Measurements from ENCODE around the gene CREB3L4. TPM values are rescaled to one million over a fixed set of nuclear protein-coding genes. Genes with fewer than 3 reads are reported as not detected.

Gene CREB3L4
- total RNA-seq, 2 experiments from 2014 or later, result 8.3 to 8.8 TPM

GRCh38 chr1:153945795-153946621, 21.7 kb upstream of the CREB3L4 start:
- H3K27ac Mint-ChIP-seq, result peak overlapping the region; percentile 99
- H3K27me3 Mint-ChIP-seq, result no peaks in the 10 kb centered on the region
- ChIA-PET CTCF (interaction anchor here (0.9 to 4.8 kb wide), 21 partner anchors 10 to 212 kb away, joined by 3 to 59 read pairs (median 6); partner anchors contain the start of genes CREB3L4, CRTC2, GATAD2B and JTB), POLR2A (interaction anchor here (0.8 to 8.9 kb wide), 26 partner anchors 10 to 326 kb away, joined by 3 to 126 read pairs (median 4); partner anchors contain the start of genes CREB3L4, CRTC2, GATAD2B and HAX1)
- H3K4me3 Mint-ChIP-seq, result peak overlapping the region; percentile 88
- ATAC-seq (peak; percentile 48), DNase-seq (peak; percentile 79)
- peaks cover 26% of the 10 kb centered on the region for H3K4me1 Mint-ChIP-seq (ENCODE audit: low read depth)
- TF ChIP-seq CTCF (IDR thresholded peaks at IDR 0.05), result no peak
- H3K9me3 Mint-ChIP-seq, result no peaks in the 10 kb centered on the region
- peaks cover 45% of the 10 kb centered on the region for H3K36me3 Mint-ChIP-seq (ENCODE audit: low read depth)
- intact Hi-C loops (cut with micrococcal nuclease), result no loop called here

- ChIA-PET CTCF (interaction anchor here (0.8 to 4.8 kb wide), 23 partner anchors 9 to 156 kb away, joined by 3 to 59 read pairs (median 5); partner anchors contain the start of genes CREB3L4, CRTC2, GATAD2B and JTB), POLR2A (interaction anchor here (0.8 to 8.9 kb wide), 19 partner anchors 9 to 274 kb away, joined by 3 to 126 read pairs (median 5); partner anchors contain the start of genes CREB3L4, CRTC2, GATAD2B and JTB)
- ATAC-seq (peak; percentile 73), DNase-seq (peak; percentile 78)
- no peaks in the 10 kb centered on the region for H3K9me3 Mint-ChIP-seq
- no peaks in the 10 kb centered on the region for H3K27me3 Mint-ChIP-seq
- intact Hi-C loops (cut with micrococcal nuclease), result no loop called here
- H3K4me1 Mint-ChIP-seq (ENCODE audit: low read depth), result peaks cover 26% of the 10 kb centered on the region
- peak within 1 kb of the TSS; percentile 99 for H3K27ac Mint-ChIP-seq
- TF ChIP-seq CTCF (IDR thresholded peaks at IDR 0.05), result peak; percentile 99
- peak within 1 kb of the TSS; percentile 88 for H3K4me3 Mint-ChIP-seq
- peaks cover 41% of the 10 kb centered on the region for H3K36me3 Mint-ChIP-seq (ENCODE audit: low read depth)
Observed at GRCh38 chr1:153946622-153947241, 21.0 kb upstream of the CREB3L4 start, which contains the start of gene DENND4B. TSS of gene DENND4B (minus strand) at chr1:153946718. CDS start at chr1:153944374, 2,344 bp downstream.

GRCh38 chr1:153951183-153951582, 16.5 kb upstream of the CREB3L4 start:
- H3K36me3 Mint-ChIP-seq (ENCODE audit: low read depth), result peaks cover 40% of the 10 kb centered on the region
- H3K4me1 Mint-ChIP-seq (ENCODE audit: low read depth), result peaks cover 30% of the 10 kb centered on the region
- ATAC-seq (no peak), DNase-seq (no peak)
- no peak overlapping the region for H3K4me3 Mint-ChIP-seq
- POLR2A ChIA-PET, result interaction anchor here (3.1 kb wide), 1 partner anchor 16 kb away, joined by 12 read pairs; the partner anchor contains the start of gene CREB3L4
- peak overlapping the region; percentile 46 for H3K27ac Mint-ChIP-seq
- no peaks in the 10 kb centered on the region for H3K9me3 Mint-ChIP-seq
- intact Hi-C loops (cut with micrococcal nuclease), result no loop called here
- CTCF ChIA-PET, result interaction anchor here (1.1 to 1.3 kb wide), 2 partner anchors 35 to 324 kb away, joined by 3 to 4 read pairs; partner anchors contain the start of genes RAB13 and S100A13
- no peaks in the 10 kb centered on the region for H3K27me3 Mint-ChIP-seq
- TF ChIP-seq CTCF (IDR thresholded peaks at IDR 0.05), result no peak

GRCh38 chr1:153951801-153952200, 15.9 kb upstream of the CREB3L4 start:
- H3K27ac Mint-ChIP-seq, result peak overlapping the region; percentile 68
- H3K36me3 Mint-ChIP-seq (ENCODE audit: low read depth), result peaks cover 40% of the 10 kb centered on the region
- no peak overlapping the region for H3K4me3 Mint-ChIP-seq
- no peak for DNase-seq
- intact Hi-C loops (cut with micrococcal nuclease), result no loop called here
- no peaks in the 10 kb centered on the region for H3K27me3 Mint-ChIP-seq
- H3K9me3 Mint-ChIP-seq, result no peaks in the 10 kb centered on the region
- peaks cover 32% of the 10 kb centered on the region for H3K4me1 Mint-ChIP-seq (ENCODE audit: low read depth)
- TF ChIP-seq CTCF (IDR thresholded peaks at IDR 0.05), result no peak
- CTCF ChIA-PET, result no interaction called here
- ATAC-seq, result no peak
- POLR2A ChIA-PET, result no interaction called here

Measured in activated CD8-positive, alpha-beta T cell treated with anti-CD3 and anti-CD28 coated beads for 36 hours (primary cell).